Testis (tissue), 3 donors: Measurements from ENCODE around the gene KPTN. TPM values are rescaled to one million over a fixed set of nuclear protein-coding genes. Genes with fewer than 3 reads are reported as not detected.

Experiments used
- DNase-seq: peaks from one replicate; pipeline ENCODE4 v3.0.0-alpha.2; 2019
- H3K27ac ChIP-seq, 2 donors: fragments of 200-600 bp; sonication (generic); one replicate each; pipeline ENCODE4 v1.5.1; 2019
- H3K27me3 ChIP-seq: fragments of 200-600 bp; sonication (generic); one replicate; pipeline ENCODE4 v1.5.1; 2019
- H3K36me3 ChIP-seq: fragments of 200-600 bp; sonication (generic); one replicate; pipeline ENCODE4 v1.5.1; 2017; ENCODE audit warnings: low read depth; ENCODE audit errors: missing control alignments
- H3K4me1 ChIP-seq: fragments of 200-600 bp; sonication (generic); one replicate; pipeline ENCODE4 v1.5.1; 2019
- H3K4me3 ChIP-seq, 2 donors: fragments of 200-600 bp; sonication (generic); one replicate each; pipeline ENCODE4 v1.5.1; 2017 to 2019
- H3K9me3 ChIP-seq: fragments of 200-600 bp; sonication (generic); one replicate; pipeline ENCODE4 v1.5.1; 2017
- POLR2A ChIP-seq: fragments of 450-650 bp; IDR thresholded peaks from one replicate; pipeline ENCODE4 v1.6.1; 2017; ENCODE audit warnings: antibody characterized with exemption, mild to moderate bottlenecking, moderate library complexity
- WGBS, 2 donors: methylation state at CpG; one replicate each; pipeline ENCODE4 v1.1.5; 2018; 5-methylcytosine and 5-hydroxymethylcytosine counted together
- intact Hi-C: fragments of 100-400 bp; cut with DNase I; formaldehyde crosslinking; loops from one replicate; pipeline ENCODE4 v1.15.1; 2023; ENCODE audit warnings: low total_unique reads
- polyA plus RNA-seq: library from polyadenylated mRNA; stranded (reverse); fragments of 350-450 nt; fragmentation: Illumina TruSeq; extraction: RNeasy Lipid Tissue Mini Kit (QIAGEN cat#74804); gene quantifications from one replicate; pipeline ENCODE4 v1.2.3, GENCODE V29; 2014; ENCODE audit warnings: low read depth, low replicate concordance; ENCODE audit not compliant: insufficient read depth
- total RNA-seq, 2 donors: library from RNA; depleted of rRNA; stranded (reverse); fragments of >200 nt; gene quantifications; one replicate each; pipeline ENCODE4 v1.2.3, GENCODE V29; 2016
- TF ChIP-seq, protein P1 (sequence below), 3 experiments: fragments of 450-650 bp in 2 of 3; fragments of 200-600 bp in 1 of 3; sonication (generic) in 1 of 3; IDR thresholded peaks; one replicate each; pipeline ENCODE4 v1.5.1; 2016 to 2019; ENCODE audit warnings: antibody characterized with exemption in 3 of 3, mild to moderate bottlenecking in 2 of 3, moderate library complexity in 1 of 3

Gene KPTN
- total and polyA plus RNA-seq, 3 donors from 2014 or later: 12.9 to 30.0 (median 13.5) TPM

GRCh38 chr19:47432091-47432490, 51.9 kb downstream of the KPTN start:
- H3K27me3 ChIP-seq: no peaks in the 10 kb centered on the region

DNA sequence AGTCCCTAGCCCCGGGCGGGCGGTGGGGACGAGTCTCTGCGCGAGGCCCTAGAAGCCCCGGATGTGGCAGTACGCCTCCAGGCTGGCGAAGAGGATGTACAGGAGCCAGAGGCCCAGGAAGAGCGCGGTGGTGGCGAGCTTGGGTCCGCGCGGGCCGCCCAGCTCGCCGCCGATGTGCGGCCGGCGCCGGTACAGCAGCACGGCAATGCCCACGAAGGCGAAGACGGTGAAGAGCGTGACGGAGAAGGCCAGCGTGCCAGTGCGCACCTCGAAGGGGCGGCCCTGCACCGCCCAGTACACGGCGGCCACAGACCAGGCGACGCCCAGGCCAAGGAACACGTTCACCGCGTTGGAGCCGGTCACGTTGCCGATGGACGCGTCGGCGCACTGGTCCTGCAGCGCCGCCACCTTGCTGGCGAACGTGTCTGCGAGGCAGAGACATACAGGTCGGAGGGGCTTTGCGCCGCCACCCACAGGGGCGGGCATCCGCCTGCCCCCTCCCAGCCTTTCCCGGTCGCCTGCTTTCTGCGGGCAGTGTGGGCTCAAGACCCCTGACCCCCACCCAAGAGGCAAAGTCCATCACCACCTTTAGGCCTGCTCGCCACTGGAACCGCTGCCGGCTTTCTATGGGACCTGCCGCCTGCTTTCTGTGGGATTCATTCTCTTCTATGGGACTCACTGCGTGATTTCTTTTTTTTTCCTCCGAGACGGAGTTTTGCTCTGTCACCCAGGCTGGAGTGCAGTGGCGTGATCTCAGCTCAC, 53.8 kb downstream of the KPTN start:
- intact Hi-C loops: loop anchor here (10.0 kb wide), 1 partner anchor 85 kb away; the partner anchor contains the start of gene NAPA
- H3K36me3 ChIP-seq: no peaks in the 10 kb centered on the region
- WGBS, 2 donors: 4 to 19% methylated on average over 8 to 68 of the region's 69 CpGs
- no peaks in the 10 kb centered on the region for H3K9me3 ChIP-seq
- no peak overlapping the region for H3K27ac ChIP-seq
- peaks cover 10% of the 10 kb centered on the region for H3K4me1 ChIP-seq
- TF ChIP-seq, protein P1, sequence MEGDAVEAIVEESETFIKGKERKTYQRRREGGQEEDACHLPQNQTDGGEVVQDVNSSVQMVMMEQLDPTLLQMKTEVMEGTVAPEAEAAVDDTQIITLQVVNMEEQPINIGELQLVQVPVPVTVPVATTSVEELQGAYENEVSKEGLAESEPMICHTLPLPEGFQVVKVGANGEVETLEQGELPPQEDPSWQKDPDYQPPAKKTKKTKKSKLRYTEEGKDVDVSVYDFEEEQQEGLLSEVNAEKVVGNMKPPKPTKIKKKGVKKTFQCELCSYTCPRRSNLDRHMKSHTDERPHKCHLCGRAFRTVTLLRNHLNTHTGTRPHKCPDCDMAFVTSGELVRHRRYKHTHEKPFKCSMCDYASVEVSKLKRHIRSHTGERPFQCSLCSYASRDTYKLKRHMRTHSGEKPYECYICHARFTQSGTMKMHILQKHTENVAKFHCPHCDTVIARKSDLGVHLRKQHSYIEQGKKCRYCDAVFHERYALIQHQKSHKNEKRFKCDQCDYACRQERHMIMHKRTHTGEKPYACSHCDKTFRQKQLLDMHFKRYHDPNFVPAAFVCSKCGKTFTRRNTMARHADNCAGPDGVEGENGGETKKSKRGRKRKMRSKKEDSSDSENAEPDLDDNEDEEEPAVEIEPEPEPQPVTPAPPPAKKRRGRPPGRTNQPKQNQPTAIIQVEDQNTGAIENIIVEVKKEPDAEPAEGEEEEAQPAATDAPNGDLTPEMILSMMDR (IDR thresholded peaks at IDR 0.05): peak in 2 of 3 experiments; percentile 24 to 44
- TF ChIP-seq POLR2A: no peak
- no peaks in the 10 kb centered on the region for H3K27me3 ChIP-seq
- peak overlapping the region; percentile 11 to 17 for H3K4me3 ChIP-seq
- DNase-seq: peak; percentile 56

More at GRCh38 chr19:47432091-47432490, 51.9 kb downstream of the KPTN start:
- intact Hi-C loops: loop anchor here (10.0 kb wide), 1 partner anchor 83 kb away; the partner anchor contains the start of gene NAPA
- Histone ChIP-seq H3K9me3 (no peaks in the 10 kb centered on the region), H3K4me1 (peaks cover 10% of the 10 kb centered on the region), H3K36me3 (no peaks in the 10 kb centered on the region), H3K27ac (no peak overlapping the region), H3K4me3 (no peak overlapping the region)
- TF ChIP-seq, protein P1 (IDR thresholded peaks at IDR 0.05): no peak
- no peak for TF ChIP-seq POLR2A
- DNase-seq: no peak
- WGBS, 2 donors: 80 to 87% methylated on average over 10 to 18 of the region's 18 CpGs

DNA sequence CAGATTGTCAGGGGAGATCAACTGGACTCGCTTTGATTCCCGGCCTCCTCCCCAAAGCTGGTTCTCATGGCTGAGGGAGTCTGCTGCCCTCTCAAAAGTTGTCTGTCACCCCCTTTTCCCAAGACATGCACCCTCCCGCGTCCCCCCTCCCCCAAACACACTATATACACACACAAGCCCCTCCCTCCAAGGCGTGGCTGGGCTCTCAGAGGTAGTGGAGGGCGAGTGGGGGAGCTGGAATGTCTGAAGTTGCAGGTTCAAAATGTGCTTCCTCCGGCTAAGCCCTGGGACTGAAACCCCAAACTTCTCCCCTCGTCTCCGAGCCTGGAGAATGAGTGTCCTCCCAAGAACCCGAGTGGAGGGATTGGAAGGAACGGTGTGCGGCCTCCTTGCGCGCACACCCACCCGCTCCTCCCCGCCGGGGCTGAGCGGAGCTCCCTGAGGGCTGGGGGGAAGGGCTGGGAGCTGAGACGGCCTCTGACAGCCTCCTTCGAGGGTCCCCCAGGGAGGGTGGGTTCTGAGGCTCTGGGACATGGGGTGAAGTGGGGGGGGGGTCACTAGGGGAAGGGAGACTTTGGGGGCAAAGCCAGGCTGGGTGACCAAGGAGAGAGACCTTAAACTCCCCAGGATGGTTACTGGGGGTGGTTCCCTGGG, 54.8 kb downstream of the KPTN start:
- DNase-seq: no peak
- WGBS, 2 donors: 13 to 24% methylated on average over 18 to 20 of the region's 20 CpGs
- H3K4me3 ChIP-seq: no peak overlapping the region
- no peak for TF ChIP-seq POLR2A
- TF ChIP-seq, protein P1 (IDR thresholded peaks at IDR 0.05): no peak
- H3K27ac ChIP-seq: no peak overlapping the region
- H3K4me1 ChIP-seq: peaks cover 10% of the 10 kb centered on the region
- H3K27me3 ChIP-seq: no peaks in the 10 kb centered on the region
- no peaks in the 10 kb centered on the region for H3K36me3 ChIP-seq
- intact Hi-C loops: no loop called here
- no peaks in the 10 kb centered on the region for H3K9me3 ChIP-seq

DNA sequence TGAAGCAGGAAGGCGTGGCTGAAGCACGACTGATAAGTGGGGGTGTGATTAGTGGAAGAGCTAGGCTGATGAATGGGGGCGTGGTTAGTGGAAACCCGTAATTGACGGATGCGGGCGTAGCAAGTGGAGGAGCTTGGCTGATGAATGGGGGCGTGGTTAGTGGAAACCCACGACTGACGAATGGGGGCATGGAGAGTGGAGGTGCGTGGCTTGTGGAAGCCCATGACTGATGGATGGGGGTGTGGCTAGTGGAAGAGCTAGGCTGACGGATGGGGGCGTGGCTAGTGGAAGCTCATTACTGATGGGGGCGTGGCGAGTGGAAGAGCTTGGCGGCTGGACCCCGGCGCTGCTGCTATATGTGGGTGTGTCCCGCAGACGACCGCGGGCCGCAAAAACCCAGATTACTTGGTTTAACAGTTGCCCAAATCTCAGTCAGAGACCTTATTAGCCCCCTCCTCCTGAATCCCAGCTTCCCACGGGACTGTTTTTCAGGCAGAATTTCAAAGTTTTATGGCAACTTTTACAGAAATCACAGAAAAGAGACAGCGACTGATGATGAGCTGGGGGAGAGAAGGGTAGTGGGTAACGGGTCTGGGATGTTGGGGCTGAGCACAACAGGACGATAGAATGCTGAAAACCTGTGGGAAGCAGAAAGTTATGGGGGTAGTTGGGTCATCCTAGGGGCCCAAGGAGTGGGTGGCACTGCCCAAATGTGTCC, 55.7 kb downstream of the KPTN start:
- Histone ChIP-seq H3K4me3 (no peak overlapping the region), H3K36me3 (no peaks in the 10 kb centered on the region), H3K27ac (no peak overlapping the region), H3K9me3 (no peaks in the 10 kb centered on the region), H3K27me3 (no peaks in the 10 kb centered on the region), H3K4me1 (peaks cover 10% of the 10 kb centered on the region)
- peak; percentile 94 for DNase-seq
- TF ChIP-seq, protein P1 (IDR thresholded peaks at IDR 0.05): no peak
- TF ChIP-seq POLR2A: no peak
- intact Hi-C loops: no loop called here
- 2% methylated on average over 27 of the region's 27 CpGs for WGBS, 2 donors
